Measurements from ENCODE around the gene FDXR. TPM values are rescaled to one million over a fixed set of nuclear protein-coding genes. Genes with fewer than 3 reads are reported as not detected.

The FDXR gene
- total and polyA plus RNA-seq, 9 of the 15 experiments (the other 6 are each of a cell fraction or from before 2014, with no cell fraction given) = 0.89 to 70.7 (median 30.9) TPM

GRCh38 chr17:74875977-74876593 lies 3.3 kb upstream of the FDXR start (continued):
- TF ChIP-seq HDAC3 (IDR thresholded peaks at IDR 0.05; ENCODE audit: borderline replicate concordance, partially characterized antibody) (peak; percentile 38), NR2C2 (CRISPR knock-in tag; IDR thresholded peaks at IDR 0.05) (no peak), NR2C2 (tag; IDR thresholded peaks at IDR 0.05) (peak; percentile 85), MEIS2 (IDR thresholded peaks at IDR 0.05; ENCODE audit: partially characterized antibody) (peak; percentile 74), FOXM1 (IDR thresholded peaks at IDR 0.05; ENCODE audit: low read depth) (peak; percentile 40; the same call in 1 of the 2 replicates), FOXM1 (CRISPR knock-in tag; IDR thresholded peaks at IDR 0.05; ENCODE audit: low read depth) (no peak), TCF3 (CRISPR knock-in tag; IDR thresholded peaks at IDR 0.05) (peak; percentile 60), NFIC (IDR thresholded peaks at IDR 0.05) (peak; percentile 33; the same call in 1 of the 2 replicates), TEAD2 (tag; IDR thresholded peaks at IDR 0.05) (peak; percentile 63), SMARCC2 (IDR thresholded peaks at IDR 0.05; ENCODE audit: low read depth) (peak; percentile 69), SRSF3 (IDR thresholded peaks at IDR 0.05; ENCODE audit: insufficient read depth, low read length) (no peak), GATAD2B (IDR thresholded peaks at IDR 0.05; ENCODE audit: borderline replicate concordance) (peak; percentile 76; the same call in 1 of the 2 replicates), THAP12 (CRISPR knock-in tag; IDR thresholded peaks at IDR 0.05) (peak; percentile 42; the same call in 1 of the 2 replicates), KDM4B (IDR thresholded peaks at IDR 0.05; ENCODE audit: borderline replicate concordance in 2 of 2, low read depth in 1 of 2) (peak in 1 of 2 experiments; percentile 24; a peak in 1 of 4 replicates), SMAD3 (CRISPR knock-in tag; conservative IDR thresholded peaks at IDR 0.05) (peak; percentile 75), CBFA2T3 (IDR thresholded peaks at IDR 0.05) (peak; percentile 79), TRIM28 (IDR thresholded peaks at IDR 0.05) (0 out of 2 replicates have a peak, but pooled peaks have one; percentile 39)
- TF ChIP-seq, protein P1, sequence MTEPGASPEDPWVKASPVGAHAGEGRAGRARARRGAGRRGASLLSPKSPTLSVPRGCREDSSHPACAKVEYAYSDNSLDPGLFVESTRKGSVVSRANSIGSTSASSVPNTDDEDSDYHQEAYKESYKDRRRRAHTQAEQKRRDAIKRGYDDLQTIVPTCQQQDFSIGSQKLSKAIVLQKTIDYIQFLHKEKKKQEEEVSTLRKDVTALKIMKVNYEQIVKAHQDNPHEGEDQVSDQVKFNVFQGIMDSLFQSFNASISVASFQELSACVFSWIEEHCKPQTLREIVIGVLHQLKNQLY (CRISPR knock-in tag; conservative IDR thresholded peaks at IDR 0.05) = no peak
- TF ChIP-seq, protein P2, sequence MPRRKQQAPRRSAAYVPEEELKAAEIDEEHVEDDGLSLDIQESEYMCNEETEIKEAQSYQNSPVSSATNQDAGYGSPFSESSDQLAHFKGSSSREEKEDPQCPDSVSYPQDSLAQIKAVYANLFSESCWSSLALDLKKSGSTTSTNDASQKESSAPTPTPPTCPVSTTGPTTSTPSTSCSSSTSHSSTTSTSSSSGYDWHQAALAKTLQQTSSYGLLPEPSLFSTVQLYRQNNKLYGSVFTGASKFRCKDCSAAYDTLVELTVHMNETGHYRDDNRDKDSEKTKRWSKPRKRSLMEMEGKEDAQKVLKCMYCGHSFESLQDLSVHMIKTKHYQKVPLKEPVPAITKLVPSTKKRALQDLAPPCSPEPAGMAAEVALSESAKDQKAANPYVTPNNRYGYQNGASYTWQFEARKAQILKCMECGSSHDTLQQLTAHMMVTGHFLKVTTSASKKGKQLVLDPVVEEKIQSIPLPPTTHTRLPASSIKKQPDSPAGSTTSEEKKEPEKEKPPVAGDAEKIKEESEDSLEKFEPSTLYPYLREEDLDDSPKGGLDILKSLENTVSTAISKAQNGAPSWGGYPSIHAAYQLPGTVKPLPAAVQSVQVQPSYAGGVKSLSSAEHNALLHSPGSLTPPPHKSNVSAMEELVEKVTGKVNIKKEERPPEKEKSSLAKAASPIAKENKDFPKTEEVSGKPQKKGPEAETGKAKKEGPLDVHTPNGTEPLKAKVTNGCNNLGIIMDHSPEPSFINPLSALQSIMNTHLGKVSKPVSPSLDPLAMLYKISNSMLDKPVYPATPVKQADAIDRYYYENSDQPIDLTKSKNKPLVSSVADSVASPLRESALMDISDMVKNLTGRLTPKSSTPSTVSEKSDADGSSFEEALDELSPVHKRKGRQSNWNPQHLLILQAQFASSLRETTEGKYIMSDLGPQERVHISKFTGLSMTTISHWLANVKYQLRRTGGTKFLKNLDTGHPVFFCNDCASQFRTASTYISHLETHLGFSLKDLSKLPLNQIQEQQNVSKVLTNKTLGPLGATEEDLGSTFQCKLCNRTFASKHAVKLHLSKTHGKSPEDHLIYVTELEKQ (CRISPR knock-in tag; IDR thresholded peaks at IDR 0.05) = 0 out of 2 replicates have a peak, but pooled peaks have one; percentile 22
